Right lobe of liver (tissue), 4 donors: ENCODE measurements around the gene LRRC72.

Source experiments
- POLR2A ChIP-seq: fragments of 450-650 bp; IDR thresholded peaks from one replicate; pipeline ENCODE4 v1.6.1; 2017; ENCODE audit warnings: antibody characterized with exemption, mild to moderate bottlenecking
- TF ChIP-seq, protein P1 (sequence below), 4 donors: fragments of 200-600 bp in 3 of 4; fragments of 450-650 bp in 1 of 4; IDR thresholded peaks; one replicate each; pipeline versions ENCODE4 v1.5.1 to v1.8.0; 2016 to 2022; ENCODE audit warnings: antibody characterized with exemption in 4 of 4, mild to moderate bottlenecking in 2 of 4
- donor health status: DM: no; HTN: no; CAD: no.
- donor health status: DM: no; HTN: no; CAD: no.
- donor health status: DM: no; HTN: yes; CAD: no.

DNA sequence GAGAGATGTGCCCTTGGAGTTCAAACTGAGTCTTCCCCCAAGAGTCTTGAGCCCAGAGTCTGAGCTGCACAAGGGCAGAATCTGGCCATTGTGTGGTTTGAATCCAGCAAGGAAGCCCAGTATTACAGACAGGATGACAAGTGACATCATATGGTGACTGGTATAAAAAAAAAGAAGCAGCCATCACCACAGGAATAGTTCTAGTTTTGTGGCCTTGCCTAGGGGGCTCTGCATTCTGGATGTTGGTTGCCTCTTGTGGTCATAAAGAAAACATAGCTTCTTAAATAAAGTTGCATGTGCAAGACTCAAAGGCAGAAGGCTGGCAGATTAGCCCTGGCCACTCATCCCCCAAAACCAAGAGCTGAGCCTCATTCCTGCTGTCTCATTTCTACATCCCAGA is 16.8 kb upstream of the LRRC72 start:
- TF ChIP-seq, protein P1, sequence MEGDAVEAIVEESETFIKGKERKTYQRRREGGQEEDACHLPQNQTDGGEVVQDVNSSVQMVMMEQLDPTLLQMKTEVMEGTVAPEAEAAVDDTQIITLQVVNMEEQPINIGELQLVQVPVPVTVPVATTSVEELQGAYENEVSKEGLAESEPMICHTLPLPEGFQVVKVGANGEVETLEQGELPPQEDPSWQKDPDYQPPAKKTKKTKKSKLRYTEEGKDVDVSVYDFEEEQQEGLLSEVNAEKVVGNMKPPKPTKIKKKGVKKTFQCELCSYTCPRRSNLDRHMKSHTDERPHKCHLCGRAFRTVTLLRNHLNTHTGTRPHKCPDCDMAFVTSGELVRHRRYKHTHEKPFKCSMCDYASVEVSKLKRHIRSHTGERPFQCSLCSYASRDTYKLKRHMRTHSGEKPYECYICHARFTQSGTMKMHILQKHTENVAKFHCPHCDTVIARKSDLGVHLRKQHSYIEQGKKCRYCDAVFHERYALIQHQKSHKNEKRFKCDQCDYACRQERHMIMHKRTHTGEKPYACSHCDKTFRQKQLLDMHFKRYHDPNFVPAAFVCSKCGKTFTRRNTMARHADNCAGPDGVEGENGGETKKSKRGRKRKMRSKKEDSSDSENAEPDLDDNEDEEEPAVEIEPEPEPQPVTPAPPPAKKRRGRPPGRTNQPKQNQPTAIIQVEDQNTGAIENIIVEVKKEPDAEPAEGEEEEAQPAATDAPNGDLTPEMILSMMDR (IDR thresholded peaks at IDR 0.05): no peak
- TF ChIP-seq POLR2A: no peak
